ENCODE data around the gene CCDC116. TPM values are rescaled to one million over a fixed set of nuclear protein-coding genes. Genes with fewer than 3 reads are reported as not detected.
"Not testable (repeated sequence)": the region's sequence is repeated elsewhere in the genome, so short reads cannot be mapped to it uniquely, and the experiment has no call there.

Gene CCDC116
- total RNA-seq = 0.07 and 0.35 TPM in 2 replicates

GRCh38 chr22:21632237-21632895 lies at the start of gene CCDC116:
CCDC116 (plus strand) TSS chr22:21632760; CDS start chr22:21633182, 422 bp downstream.
- no peak for DNase-seq (ENCODE audit: low read depth, low spot score)

DNA sequence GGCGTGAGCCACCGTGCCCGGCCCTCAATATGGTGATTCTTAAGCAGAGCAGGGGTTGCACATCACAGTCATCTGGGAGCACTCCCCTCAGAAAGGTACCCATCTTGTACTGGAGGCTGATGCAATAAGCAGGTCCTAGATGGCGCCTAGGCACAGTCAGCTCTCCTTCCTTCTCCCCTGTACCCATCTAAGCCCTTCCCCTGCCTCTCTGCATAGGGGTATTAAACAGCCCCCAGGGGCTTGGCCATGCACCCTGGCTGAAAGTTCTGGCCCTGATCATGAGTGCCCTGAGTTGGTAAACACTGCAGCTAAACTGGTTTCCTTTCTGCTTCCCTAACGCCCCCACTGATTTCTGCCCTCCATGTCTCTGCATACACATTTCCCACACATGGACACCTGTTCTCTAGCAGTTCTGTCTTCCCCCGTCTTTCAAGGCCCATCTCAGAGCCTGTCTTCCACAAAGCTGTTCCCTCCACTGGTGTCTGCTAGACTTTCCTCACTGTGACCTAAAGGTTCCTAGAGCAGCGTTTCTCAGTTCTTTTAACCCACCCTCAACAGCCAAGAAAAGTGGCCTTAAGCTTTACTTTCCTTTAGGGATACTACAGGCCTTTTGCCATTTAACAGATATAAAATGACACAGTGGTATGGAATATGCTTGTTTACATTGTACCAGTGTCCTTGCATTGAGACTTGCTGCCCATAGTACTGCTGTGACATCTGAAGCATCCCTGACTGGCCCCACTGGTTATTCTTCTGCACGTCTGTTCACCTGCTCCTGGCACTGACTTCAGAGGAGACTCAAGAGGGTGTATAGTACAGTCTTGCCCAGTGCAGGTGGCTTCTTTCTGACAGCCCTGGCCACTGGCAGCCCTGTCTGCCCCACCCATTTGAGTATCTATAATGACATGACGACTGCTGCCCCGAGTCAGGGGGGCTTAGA lies 49.5 kb upstream of the CCDC116 start:
- DNase-seq (ENCODE audit: low read depth, low spot score) = no peak

DNA sequence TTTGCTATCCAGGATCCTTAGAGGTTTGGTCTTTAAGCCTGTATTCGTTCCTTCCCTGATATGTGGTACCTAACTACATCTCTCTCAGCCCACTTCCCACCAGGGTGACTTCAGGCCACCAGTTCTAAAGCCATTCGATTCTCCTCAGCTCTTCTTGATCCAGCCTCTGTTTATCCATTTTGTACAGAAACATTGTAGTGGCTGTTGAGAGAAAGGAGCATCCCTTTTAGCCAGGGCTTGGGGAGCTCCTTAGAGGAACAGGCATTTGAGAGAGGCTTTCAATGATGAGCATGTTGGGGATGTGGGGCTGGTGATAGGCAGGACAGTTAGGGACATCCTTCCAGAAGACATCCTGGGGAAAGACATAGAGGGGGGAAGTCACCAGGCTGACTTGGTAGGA lies 47.2 kb upstream of the CCDC116 start:
- DNase-seq (ENCODE audit: low read depth, low spot score) = no peak

DNA sequence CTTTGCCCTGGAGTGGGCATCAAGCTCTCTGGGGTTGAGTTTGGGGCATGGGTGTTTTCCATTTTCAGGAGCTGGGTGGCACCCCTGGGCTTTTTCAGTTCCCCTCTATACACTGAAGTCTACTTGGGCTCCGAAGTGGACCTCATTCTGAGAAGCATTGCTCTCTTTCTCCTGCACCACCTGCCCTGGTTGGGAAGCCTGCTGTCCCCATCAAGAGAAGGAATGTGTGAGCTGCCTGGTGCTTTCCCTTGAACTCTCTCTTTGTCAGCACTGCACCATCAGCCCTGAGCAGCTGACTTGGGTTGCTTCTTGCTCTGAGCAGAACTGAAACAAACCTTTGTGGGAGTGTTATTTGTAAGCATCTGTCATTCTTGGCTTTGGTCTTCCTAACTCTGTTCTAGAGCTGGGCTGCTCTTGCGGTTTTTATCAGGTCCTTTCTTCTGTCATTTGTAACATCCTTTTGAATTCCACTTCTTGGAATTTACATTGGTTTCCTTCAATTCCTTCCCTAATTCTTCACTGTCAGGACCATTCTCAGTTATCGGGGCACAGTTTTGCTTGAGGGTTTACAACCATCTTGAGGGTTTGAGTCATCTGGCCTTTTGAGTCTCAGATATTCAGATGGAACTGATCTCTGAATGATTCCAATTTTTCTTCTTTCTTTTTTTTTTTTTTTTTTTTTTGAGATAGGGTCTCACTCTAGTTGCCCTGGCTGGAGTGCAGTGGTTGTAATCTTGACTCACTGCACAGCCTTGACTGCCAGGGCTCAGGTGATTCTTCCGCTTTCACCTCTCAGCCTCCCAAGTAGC lies 44.6 kb upstream of the CCDC116 start:
- DNase-seq (ENCODE audit: low read depth, low spot score) = no peak

DNA sequence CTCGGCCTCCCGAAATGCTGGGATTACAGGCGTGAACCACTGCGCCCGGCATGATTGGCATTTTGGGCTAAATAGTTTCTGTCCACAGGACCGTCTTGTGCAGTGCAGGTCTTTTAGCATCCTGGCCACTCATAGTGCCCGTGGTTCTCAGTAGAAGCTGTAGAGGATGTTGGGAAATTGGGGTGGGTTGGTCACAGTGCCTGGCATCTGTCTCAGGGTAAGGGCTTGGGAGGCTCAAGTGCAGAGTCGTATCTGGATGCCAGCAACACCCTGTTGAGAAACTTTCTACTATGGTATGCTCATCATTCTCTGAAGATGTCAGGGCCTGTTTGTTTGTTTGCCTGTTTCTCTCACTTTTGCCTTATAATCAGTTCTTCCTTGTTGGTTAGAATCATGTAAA lies 43.2 kb upstream of the CCDC116 start:
- no peak for DNase-seq (ENCODE audit: low read depth, low spot score)

- no peak for DNase-seq (ENCODE audit: low read depth, low spot score)
Observed at GRCh38 chr22:21590809-21591641, 41.5 kb upstream of the CCDC116 start.

- DNase-seq (ENCODE audit: low read depth, low spot score) = no peak
Observed at GRCh38 chr22:21591695-21592094, 40.9 kb upstream of the CCDC116 start.

DNA sequence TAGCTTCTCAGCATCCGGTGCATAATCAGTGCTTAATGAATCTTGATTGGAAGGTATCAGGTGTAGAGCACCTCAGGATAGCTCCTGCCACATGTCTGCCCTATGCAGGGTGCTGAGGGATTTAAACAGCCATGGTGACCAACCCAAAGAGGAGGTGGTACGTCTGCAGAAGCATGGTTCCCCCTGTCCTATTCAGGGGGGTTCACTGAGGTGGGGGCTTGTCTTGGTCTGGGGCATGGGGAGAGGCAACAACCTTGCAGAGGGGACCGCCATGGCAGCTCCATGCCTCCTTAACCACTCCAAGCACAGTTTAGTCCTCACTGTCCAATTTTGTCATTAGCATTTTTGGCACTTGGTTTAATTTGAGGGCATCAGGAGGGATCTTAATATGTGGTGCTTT lies 40.1 kb upstream of the CCDC116 start:
- no peak for DNase-seq (ENCODE audit: low read depth, low spot score)

GRCh38 chr22:21593406-21594232 lies 38.9 kb upstream of the CCDC116 start:
- DNase-seq (ENCODE audit: low read depth, low spot score) = no peak

- DNase-seq (ENCODE audit: low read depth, low spot score) = no peak
Observed at GRCh38 chr22:21594865-21595452, 37.6 kb upstream of the CCDC116 start.

DNA sequence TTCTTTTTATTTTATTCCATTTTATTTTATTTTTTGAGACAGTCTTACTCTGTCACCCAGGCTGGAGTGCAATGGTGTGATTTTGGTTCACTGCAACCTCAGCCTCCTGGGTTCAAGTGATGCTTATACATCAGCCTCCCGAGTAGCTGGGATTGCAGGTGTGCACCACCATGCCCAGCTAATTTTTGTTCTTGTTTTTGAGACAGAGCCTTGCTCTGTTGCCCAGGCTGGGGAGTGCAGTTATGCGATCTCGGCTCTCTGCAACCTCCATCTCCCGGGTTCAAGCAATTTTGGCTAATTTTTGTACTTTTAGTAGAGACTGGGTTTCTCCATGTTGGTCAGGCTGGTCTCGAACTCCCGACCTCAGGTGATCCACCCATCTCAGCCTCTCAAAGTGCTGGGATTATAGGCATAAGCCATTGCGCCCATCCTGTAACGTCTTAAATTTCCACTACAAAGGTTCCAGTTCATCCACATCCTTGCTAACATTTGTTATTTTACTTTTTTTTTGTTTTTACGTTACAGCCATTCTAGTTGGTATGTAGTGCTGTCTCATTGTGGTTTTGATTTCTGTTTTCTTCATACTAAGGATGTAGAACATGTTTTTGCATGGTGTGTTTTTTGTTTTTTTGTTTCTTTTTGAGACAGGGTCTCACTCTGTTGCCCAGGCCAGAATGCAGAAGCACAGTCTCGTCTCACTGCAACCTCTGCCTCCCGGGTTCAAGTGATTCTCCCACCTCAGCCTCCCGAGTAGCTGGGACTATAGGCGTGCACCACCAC lies 36.0 kb upstream of the CCDC116 start:
- not testable (repeated sequence) for DNase-seq (ENCODE audit: low read depth, low spot score)

DNA sequence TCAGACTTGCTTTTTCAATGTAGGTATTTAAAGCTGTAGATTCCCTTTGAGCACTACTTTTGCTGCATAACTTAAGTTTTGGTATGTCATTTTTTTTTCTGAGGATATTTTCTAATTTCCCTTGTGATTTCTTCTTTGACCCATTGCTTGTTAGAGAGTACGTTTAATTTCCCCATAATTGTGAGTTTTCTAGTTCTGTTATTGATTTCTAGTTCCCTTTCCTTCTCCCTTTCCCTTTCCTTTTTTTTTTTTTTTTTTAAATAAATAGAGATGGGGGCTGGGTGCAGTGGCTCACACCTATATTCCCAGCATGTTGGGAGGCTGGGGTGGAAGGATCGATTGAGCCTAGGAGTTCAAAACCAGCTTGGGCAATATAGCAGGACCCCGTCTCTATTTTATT lies 34.3 kb upstream of the CCDC116 start:
- DNase-seq (ENCODE audit: low read depth, low spot score) = no peak

DNA sequence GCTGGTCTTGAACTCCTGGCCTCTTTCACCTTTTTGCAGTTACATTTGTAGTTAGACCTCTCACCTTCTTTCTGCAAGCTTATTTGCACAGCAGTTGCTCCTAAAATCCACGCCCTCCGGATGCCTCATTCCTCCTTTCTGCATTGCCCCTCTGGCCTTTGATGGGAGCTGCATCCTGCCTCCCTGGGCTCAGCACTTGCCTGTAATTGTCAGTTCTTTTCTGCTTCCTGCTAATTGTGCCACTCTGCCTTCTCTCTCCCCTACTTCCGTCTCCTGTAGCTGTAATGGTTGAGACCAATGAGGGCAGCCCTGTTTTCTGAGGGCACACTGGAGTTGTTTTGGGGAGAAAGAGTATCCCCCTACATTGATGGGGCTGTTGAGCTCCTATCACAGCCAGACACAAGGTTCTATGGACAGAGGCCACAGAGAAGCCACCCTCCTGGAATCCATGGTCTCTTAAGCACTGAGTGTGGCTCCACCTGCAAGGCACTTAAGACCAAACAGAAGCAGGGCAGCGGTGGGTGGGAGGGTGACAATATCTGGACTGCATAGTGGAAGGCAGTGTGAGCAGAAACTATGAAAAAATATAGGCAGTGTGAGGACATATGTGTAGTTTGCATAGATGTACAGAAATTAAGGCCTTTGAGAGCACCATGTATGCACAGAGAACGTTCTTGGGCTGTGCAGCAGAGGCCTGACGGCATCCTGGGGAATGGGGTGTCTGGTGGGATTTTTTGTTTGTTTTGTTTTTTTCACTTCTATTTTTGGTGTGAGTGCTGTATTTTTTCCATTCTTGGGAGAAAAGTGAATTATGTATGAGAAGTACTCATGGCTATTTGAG lies 33.3 kb upstream of the CCDC116 start:
- no peak for DNase-seq (ENCODE audit: low read depth, low spot score)

- no peak for DNase-seq (ENCODE audit: low read depth, low spot score)
Observed at GRCh38 chr22:21602579-21602978, 30.0 kb upstream of the CCDC116 start.

DNA sequence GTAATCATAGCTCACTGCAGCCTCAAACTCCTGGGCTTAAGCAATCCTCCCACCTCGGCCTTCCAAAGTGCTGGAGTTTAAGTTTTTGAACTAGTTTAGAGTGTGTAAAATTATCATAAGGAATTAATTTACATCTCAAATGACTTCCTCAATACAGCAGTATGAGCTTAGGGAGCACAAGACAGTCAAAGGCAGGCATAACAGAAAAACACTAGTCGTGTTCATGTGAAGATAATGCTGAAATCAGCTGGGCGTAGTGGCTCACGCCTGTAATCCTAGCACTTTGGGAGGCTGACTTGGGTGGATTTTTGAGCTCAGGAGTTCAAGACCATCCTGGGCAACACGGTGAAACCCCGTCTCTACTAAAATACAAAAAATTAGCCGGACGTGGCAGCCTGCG lies 28.6 kb upstream of the CCDC116 start:
- DNase-seq (ENCODE audit: low read depth, low spot score) = no peak

GRCh38 chr22:21605887-21606564 lies 26.5 kb upstream of the CCDC116 start:
- DNase-seq (ENCODE audit: low read depth, low spot score) = no peak

DNA sequence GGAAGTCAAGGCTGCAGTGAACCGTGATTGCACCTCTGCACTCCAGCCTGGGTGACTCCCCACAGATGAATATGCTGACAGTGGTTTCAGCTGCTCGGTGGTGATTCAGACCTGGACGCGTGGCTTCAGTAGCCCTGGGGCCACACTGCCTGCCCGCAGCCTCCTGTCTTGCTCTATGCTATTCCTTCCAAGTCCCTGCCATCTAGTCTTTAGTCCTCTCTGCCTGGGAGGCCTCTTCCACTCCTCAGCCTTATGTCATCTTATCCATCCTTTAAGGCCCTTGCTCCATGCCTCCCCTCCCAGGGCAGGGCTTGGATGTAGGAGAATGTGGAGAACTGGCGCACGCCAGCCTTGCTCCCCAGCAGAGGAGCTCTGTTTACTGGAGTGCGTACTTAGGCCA lies 25.8 kb upstream of the CCDC116 start:
- DNase-seq (ENCODE audit: low read depth, low spot score) = no peak
